Mucosa of descending colon (tissue), 3 donors: ENCODE measurements around the gene MCM9. TPM values are rescaled to one million over a fixed set of nuclear protein-coding genes. Genes with fewer than 3 reads are reported as not detected.

Source experiments
- ATAC-seq: fragments of 200-7000 bp; cut with Tn5 transposase; one replicate; pipeline ENCODE4 v1.9.1; 2020; ENCODE audit warnings: mild to moderate bottlenecking, moderate library complexity
- DNase-seq, 3 donors: peaks; one replicate each; pipeline ENCODE4 v3.0.0-alpha.2; 2020
- H3K36me3 ChIP-seq: fragments of 200-600 bp; one replicate; pipeline ENCODE4 v1.8.0; 2021; ENCODE audit warnings: low read depth, mild to moderate bottlenecking
- H3K4me1 ChIP-seq: fragments of 200-600 bp; one replicate; pipeline ENCODE4 v1.8.0; 2021; ENCODE audit warnings: low read depth, mild to moderate bottlenecking
- H3K4me3 ChIP-seq: fragments of 200-600 bp; one replicate; pipeline ENCODE4 v1.8.0; 2021; ENCODE audit warnings: mild to moderate bottlenecking
- H3K9me3 ChIP-seq: fragments of 200-600 bp; one replicate; pipeline ENCODE4 v1.8.0; 2021; ENCODE audit warnings: mild to moderate bottlenecking
- intact Hi-C, 2 donors: fragments of 100-400 bp; cut with DNase I in 1 of 2; cut with micrococcal nuclease in 1 of 2; formaldehyde crosslinking; loops; one replicate each; pipeline versions ENCODE4 v1.11.0 to v1.11.1; 2022; cut with DNase I, micrococcal nuclease
- total RNA-seq, 3 donors: library from RNA; stranded (reverse); fragmentation: NEBNext Ultra II Directional in 2 of 3; extraction: Animal tissue kit (Norgen Biotek cat#: 25700) in 2 of 3; gene quantifications; one replicate each; pipeline versions ENCODE4 v1.2.1 to v1.2.4, GENCODE V29; 2021 to 2023
- TF ChIP-seq, protein P1 (sequence below): fragments of 200-600 bp; IDR thresholded peaks from one replicate; pipeline ENCODE4 v1.8.0; 2022; ENCODE audit warnings: antibody characterized with exemption, mild to moderate bottlenecking
- donor health status: DM: no; HTN: no; CAD: no; lungs with moderate emphysema.
- donor health status: DM: no; HTN: no; CAD: no.
- donor health status: DM: no; HTN: yes; CAD: no.

MCM9 gene
- total RNA-seq, 3 donors from 2014 or later: 15.7 to 26.3 (median 20.9) TPM

GRCh38 chr6:118940770-118941169, 5.8 kb upstream of the MCM9 start:
- no peaks in the 10 kb centered on the region for H3K36me3 ChIP-seq
- TF ChIP-seq, protein P1, sequence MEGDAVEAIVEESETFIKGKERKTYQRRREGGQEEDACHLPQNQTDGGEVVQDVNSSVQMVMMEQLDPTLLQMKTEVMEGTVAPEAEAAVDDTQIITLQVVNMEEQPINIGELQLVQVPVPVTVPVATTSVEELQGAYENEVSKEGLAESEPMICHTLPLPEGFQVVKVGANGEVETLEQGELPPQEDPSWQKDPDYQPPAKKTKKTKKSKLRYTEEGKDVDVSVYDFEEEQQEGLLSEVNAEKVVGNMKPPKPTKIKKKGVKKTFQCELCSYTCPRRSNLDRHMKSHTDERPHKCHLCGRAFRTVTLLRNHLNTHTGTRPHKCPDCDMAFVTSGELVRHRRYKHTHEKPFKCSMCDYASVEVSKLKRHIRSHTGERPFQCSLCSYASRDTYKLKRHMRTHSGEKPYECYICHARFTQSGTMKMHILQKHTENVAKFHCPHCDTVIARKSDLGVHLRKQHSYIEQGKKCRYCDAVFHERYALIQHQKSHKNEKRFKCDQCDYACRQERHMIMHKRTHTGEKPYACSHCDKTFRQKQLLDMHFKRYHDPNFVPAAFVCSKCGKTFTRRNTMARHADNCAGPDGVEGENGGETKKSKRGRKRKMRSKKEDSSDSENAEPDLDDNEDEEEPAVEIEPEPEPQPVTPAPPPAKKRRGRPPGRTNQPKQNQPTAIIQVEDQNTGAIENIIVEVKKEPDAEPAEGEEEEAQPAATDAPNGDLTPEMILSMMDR: no peak
- ATAC-seq: no peak
- DNase-seq: no peak
- H3K9me3 ChIP-seq: peaks cover 9% of the 10 kb centered on the region
- H3K4me1 ChIP-seq: peaks cover 3% of the 10 kb centered on the region
- intact Hi-C loops: no loop called here
- H3K4me3 ChIP-seq: no peak overlapping the region

GRCh38 chr6:118939683-118940082, 4.7 kb upstream of the MCM9 start:
- DNase-seq: no peak
- ATAC-seq: no peak
- Histone ChIP-seq H3K36me3 (no peaks in the 10 kb centered on the region), H3K9me3 (peaks cover 6% of the 10 kb centered on the region), H3K4me1 (peaks cover 3% of the 10 kb centered on the region), H3K4me3 (no peak overlapping the region)
- intact Hi-C loops: no loop called here
- TF ChIP-seq, protein P1: no peak

DNA sequence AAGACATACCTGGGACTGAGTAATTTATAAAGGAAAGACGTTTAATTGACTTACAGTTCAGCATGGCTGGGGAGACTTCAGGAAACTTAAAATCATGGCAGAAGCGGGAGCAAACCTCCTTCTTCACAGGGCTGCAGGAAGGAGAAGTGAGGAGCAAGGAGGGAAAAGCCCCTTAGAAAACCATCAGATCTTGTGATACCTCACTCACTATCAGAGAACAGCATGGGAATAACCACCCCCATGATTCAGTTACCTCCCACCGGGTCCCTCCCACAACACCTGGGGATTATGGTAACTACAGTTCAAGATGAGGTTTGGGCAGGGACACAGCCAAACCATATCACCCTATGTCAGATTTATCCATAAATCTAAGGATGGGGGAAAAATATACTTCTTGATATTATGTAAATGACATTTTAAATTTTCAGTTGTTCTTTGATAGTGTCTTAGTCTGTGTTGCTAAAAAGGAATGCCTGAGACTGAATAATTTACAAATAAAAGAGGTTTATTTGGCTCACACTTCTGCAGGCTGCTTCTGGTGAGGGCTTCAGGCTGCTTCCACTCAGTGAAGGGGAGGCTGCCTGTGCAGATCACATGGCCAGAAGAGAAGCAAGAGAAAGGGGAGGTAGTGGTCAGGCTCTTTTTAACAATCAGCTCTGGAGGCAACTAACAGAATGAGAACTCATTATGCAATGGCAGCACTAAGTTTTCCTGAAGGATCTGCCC, 1.2 kb upstream of the MCM9 start:
- ATAC-seq: no peak
- H3K36me3 ChIP-seq: no peaks in the 10 kb centered on the region
- DNase-seq: no peak
- TF ChIP-seq, protein P1: no peak
- no peak overlapping the region for H3K4me3 ChIP-seq
- H3K4me1 ChIP-seq: peaks cover 9% of the 10 kb centered on the region
- no peaks in the 10 kb centered on the region for H3K9me3 ChIP-seq
- intact Hi-C loops: no loop called here

- H3K9me3 ChIP-seq: no peaks in the 10 kb centered on the region
- ATAC-seq: no peak
- intact Hi-C loops: no loop called here
- TF ChIP-seq, protein P1: no peak
- peak overlapping the region; percentile 44 for H3K4me3 ChIP-seq
- no peak for DNase-seq
- H3K36me3 ChIP-seq: no peaks in the 10 kb centered on the region
- H3K4me1 ChIP-seq: peaks cover 9% of the 10 kb centered on the region
Measured at GRCh38 chr6:118935331-118935668, 341 bp upstream of the MCM9 start.

DNA sequence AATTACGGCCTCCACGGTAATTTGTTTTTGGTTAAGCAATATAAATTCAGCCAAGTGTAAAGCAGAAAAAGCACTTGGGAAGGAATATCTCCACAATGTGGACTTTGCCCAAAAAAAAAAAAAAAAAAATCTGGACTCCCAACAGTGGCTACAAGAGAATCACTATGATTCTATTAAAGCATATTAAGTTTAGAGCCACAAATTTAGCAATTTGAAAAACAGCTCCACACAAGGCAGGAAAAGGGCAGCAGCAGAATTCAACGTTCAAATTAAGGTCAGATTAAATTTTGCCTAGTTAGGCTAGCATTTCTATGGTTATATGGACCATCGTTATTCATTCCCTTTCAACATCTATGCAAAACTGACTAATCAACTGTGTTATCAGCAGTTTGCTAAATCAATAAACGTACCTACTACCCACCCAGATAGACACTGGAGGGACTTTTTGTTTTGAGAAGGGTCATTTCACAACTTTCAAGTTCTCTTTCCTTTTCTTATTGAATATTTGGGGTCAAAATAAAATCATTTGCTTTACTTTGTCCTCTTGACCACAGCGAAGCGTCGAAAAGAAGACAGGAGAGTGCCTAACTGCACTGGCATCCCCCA, 1.0 kb downstream of the MCM9 start:
- ATAC-seq (no peak), DNase-seq (no peak)
- H3K4me3 ChIP-seq: peak overlapping the region; percentile 44
- peaks cover 9% of the 10 kb centered on the region for H3K4me1 ChIP-seq
- no peaks in the 10 kb centered on the region for H3K36me3 ChIP-seq
- TF ChIP-seq, protein P1: no peak
- no peaks in the 10 kb centered on the region for H3K9me3 ChIP-seq
- intact Hi-C loops: no loop called here
